Neural cell (in vitro differentiated cells): ENCODE data around the gene KXD1.

Experiments used
- CTCF ChIP-seq: fragments of 450-650 bp; IDR thresholded peaks from 2 replicates; pipeline ENCODE4 v1.5.1; 2014; ENCODE audit warnings: antibody characterized with exemption, mild to moderate bottlenecking, moderate library complexity; ENCODE audit not compliant: poor library complexity, severe bottlenecking
- EP300 ChIP-seq: fragments of 450-650 bp; conservative IDR thresholded peaks from 2 replicates; pipeline ENCODE4 v1.6.1; 2014; ENCODE audit warnings: antibody characterized with exemption, mild to moderate bottlenecking, moderate library complexity; ENCODE audit not compliant: poor library complexity, severe bottlenecking
- EZH2 ChIP-seq: fragments of 200-600, 300-800 bp; shearing (Covaris generic), sonication (generic); IDR thresholded peaks from 2 replicates; pipeline ENCODE4 v1.6.1; 2014; ENCODE audit warnings: antibody characterized with exemption, low read length, borderline replicate concordance, mild to moderate bottlenecking; ENCODE audit not compliant: insufficient read depth, poor library complexity, severe bottlenecking
- MXI1 ChIP-seq: fragments of 450-650 bp; conservative IDR thresholded peaks from 2 replicates; pipeline ENCODE4 v1.6.1; 2014; ENCODE audit warnings: antibody characterized with exemption, mild to moderate bottlenecking; ENCODE audit not compliant: poor library complexity, severe bottlenecking
- POLR2AphosphoS5 ChIP-seq: IDR thresholded peaks from 2 replicates; pipeline ENCODE4 v1.6.1; 2012
- REST ChIP-seq: IDR thresholded peaks from 2 replicates; pipeline ENCODE4 v1.6.1; 2012; ENCODE audit warnings: borderline replicate concordance

- TF ChIP-seq REST, result no peak
- TF ChIP-seq CTCF, result no peak
- TF ChIP-seq POLR2AphosphoS5, result no peak
- TF ChIP-seq EZH2, result no peak
- TF ChIP-seq EP300, result no peak
- TF ChIP-seq MXI1, result no peak
Measured at GRCh38 chr19:18562086-18562485, 4.4 kb downstream of the KXD1 start.
